Measurements from ENCODE around the gene AGPAT4.
"Not testable (repeated sequence)": the region's sequence is repeated elsewhere in the genome, so short reads cannot be mapped to it uniquely, and the experiment has no call there.

AGPAT4 gene

GRCh38 chr6:161198783-161199460, 74.9 kb downstream of the AGPAT4 start:
- DNase-seq, result no peak

GRCh38 chr6:161198176-161198575, 75.7 kb downstream of the AGPAT4 start:
- no peak for DNase-seq

- DNase-seq, result no peak
Observed at GRCh38 chr6:161195386-161195785, 78.5 kb downstream of the AGPAT4 start.

GRCh38 chr6:161194374-161194773, 79.5 kb downstream of the AGPAT4 start:
- no peak for DNase-seq

- no peak for DNase-seq
Observed at GRCh38 chr6:161192636-161193411, 81.0 kb downstream of the AGPAT4 start.

DNA sequence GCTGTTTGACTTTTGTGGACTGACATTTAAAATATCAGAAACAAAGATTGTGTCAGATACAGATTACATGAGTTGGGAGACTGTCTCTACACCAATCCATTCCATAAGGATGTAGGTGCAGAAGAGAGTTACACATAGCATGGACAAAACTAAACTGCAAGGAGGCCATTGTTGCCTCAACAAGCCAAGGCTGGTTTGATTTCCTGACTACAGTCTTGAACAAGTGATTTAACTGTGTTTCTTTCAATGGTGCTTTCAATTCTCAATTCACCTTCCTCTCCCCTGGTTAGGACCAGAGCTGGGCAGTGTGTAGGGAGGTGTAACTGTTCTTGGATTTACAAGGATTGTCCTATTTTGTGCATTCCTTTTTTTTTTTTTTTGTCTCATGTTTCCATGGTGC, 82.2 kb downstream of the AGPAT4 start:
- no peak for DNase-seq

- no peak for DNase-seq
Observed at GRCh38 chr6:161191007-161191406, 82.9 kb downstream of the AGPAT4 start.

DNA sequence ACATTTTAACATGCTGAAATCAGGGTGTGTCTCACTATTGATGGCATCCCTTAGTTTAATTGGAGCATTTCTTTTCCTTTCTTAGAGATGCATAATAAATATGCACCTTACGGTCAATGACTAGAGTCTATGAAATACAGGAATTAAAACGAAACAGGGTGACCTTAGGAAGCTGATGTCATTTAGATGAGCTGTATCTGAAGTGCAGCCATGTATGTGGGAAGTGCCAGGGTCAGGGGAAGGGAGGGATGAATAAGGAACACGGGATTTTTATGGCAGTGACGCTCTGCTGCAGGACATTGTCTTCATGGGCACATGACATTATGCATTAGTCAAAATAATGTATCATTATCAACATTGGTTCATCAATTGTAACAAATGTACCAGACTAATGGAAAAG, 84.0 kb downstream of the AGPAT4 start:
- DNase-seq, result no peak

DNA sequence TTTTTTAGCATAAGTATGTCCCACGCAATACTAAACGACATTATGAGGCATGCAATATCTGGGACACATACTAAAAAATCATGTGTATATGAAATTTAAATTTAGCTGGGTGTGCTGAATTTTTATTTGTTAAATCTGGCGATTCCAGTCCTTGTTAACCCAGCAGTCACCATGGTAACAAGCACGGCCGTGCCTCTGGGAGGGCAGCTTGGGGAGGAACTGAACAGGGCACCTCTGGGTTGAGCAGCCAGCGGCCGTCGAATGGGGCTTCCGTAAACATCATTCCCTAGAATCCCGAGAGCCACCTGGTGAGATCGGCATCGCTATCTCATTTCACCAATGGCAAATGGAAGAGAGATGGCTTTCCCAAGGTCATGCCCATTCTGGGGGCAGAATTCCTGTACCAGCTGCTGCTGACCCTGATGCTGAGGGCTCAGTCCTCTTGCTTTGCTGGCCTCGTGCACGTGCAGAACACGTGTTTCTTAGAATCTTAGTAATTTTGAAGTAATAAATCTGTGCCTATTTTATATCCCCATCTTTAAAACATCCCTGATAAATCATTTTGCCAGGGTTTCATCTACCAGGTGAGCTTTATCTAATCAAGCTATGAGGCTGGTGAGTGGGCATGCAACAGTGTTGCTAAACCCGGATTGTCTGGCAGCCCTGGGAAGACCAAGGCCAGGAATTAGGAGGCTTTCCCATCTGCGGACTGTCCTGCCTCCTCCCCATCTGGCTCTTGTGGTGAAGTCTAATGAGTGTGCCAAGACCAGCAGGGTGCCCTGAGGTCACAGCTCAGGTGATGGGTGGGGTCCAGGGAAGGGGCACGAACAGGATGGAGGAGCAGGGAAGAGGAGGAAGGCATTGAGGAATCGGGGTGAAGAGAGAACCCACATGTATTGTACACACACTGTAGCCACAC, 85.1 kb downstream of the AGPAT4 start:
- no peak for DNase-seq

- no peak for DNase-seq
Observed at GRCh38 chr6:161186173-161186769, 87.6 kb downstream of the AGPAT4 start.

DNA sequence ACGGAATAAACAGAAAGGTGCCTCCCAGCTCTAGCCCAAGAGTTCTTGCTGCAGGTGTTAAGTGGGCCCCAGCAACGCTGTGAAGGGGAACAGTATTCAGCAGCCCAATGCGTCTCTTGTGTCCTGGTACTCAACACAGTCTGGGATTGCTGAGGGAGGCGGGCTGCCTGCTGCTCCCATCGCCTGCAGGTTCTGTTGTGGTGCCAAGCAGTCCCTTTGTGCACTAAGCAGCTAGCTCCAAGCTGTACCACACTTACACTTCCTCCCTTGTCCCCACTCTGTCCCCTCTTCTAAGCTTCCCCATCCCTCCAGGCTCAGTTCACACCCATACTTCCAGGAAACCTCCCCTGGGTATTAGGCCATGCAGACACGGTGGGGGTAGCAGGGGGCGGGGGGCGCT, 92.7 kb downstream of the AGPAT4 start:
- DNase-seq, result no peak

DNA sequence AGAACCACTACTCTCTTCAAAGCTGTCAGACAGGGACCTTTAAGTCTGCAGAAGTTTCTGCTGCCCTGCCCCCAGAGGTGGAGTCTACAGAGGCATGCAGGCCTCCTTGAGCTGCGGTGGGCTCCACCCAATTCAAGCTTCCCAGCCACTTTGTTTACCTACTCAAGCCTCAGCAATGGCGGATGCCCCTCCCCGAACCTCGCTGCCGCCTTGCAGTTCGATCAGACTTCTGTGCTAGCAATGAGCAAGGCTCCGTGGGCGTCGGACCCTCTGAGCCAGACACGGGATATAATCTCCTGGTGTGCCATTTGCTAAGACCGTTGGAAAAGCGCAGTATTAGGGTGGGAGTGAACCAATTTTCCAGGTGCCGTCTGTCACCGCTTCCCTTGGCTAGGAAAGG, 95.7 kb downstream of the AGPAT4 start:
- not testable (repeated sequence) for DNase-seq

- DNase-seq, result not testable (repeated sequence)
Observed at GRCh38 chr6:161176428-161176827, 97.4 kb downstream of the AGPAT4 start.

GRCh38 chr6:161172769-161173168, 101.1 kb downstream of the AGPAT4 start:
- not testable (repeated sequence) for DNase-seq

GRCh38 chr6:161171207-161171606, 102.7 kb downstream of the AGPAT4 start:
- DNase-seq, result peak; percentile 16

- DNase-seq, result peak; percentile 96
Observed at GRCh38 chr6:161169696-161170095, 104.2 kb downstream of the AGPAT4 start.

- DNase-seq, result no peak
Observed at GRCh38 chr6:161169035-161169434, 104.8 kb downstream of the AGPAT4 start.

- DNase-seq, result no peak
Observed at GRCh38 chr6:161168281-161168891, 105.5 kb downstream of the AGPAT4 start.

GRCh38 chr6:161166677-161167076, 107.2 kb downstream of the AGPAT4 start:
- DNase-seq, result no peak

GRCh38 chr6:161166176-161166575, 107.7 kb downstream of the AGPAT4 start:
- DNase-seq, result no peak

- DNase-seq, result no peak
Observed at GRCh38 chr6:161164182-161164625, 109.7 kb downstream of the AGPAT4 start.

GRCh38 chr6:161163466-161164181, 110.2 kb downstream of the AGPAT4 start:
- DNase-seq, result no peak
